NCI-H510A treated with DMSO at 0.1 percent for 48 hours (cell line): ENCODE data around the gene UBTD1.
"Not testable (repeated sequence)": the region's sequence is repeated elsewhere in the genome, so short reads cannot be mapped to it uniquely, and the experiment has no call there.

ENCODE experiments used
- DNase-seq: peaks from one replicate; lab custom pipeline; 2025; lab: John Stamatoyannopoulos, UW

The UBTD1 gene

GRCh38 chr10:97498841-97499560 is at the start of gene UBTD1:
TSS of gene UBTD1 (plus strand) at chr10:97498924. CDS start at chr10:97499204, 280 bp downstream.
- DNase-seq = no peak

- DNase-seq = no peak
Observed at GRCh38 chr10:97450828-97451227, 47.9 kb upstream of the UBTD1 start.

- no peak for DNase-seq
Observed at GRCh38 chr10:97451605-97452004, 47.1 kb upstream of the UBTD1 start.

- DNase-seq = no peak
Observed at GRCh38 chr10:97452352-97452751, 46.4 kb upstream of the UBTD1 start.

- peak; percentile 18 for DNase-seq
Observed at GRCh38 chr10:97454330-97455036, 44.2 kb upstream of the UBTD1 start.

- no peak for DNase-seq
Observed at GRCh38 chr10:97456034-97456685, 42.6 kb upstream of the UBTD1 start.

GRCh38 chr10:97456686-97457065 is 42.0 kb upstream of the UBTD1 start:
- no peak for DNase-seq

- no peak for DNase-seq
Observed at GRCh38 chr10:97459111-97459510, 39.6 kb upstream of the UBTD1 start.

GRCh38 chr10:97459933-97460332 is 38.8 kb upstream of the UBTD1 start:
- no peak for DNase-seq

GRCh38 chr10:97462309-97462708 is 36.4 kb upstream of the UBTD1 start:
- no peak for DNase-seq

- DNase-seq = peak; percentile 89
Observed at GRCh38 chr10:97463363-97464132, 35.2 kb upstream of the UBTD1 start.

- no peak for DNase-seq
Observed at GRCh38 chr10:97464226-97464625, 34.5 kb upstream of the UBTD1 start.

GRCh38 chr10:97465982-97466381 is 32.7 kb upstream of the UBTD1 start:
- no peak for DNase-seq

- no peak for DNase-seq
Observed at GRCh38 chr10:97466755-97467154, 32.0 kb upstream of the UBTD1 start.

- peak; percentile 23 for DNase-seq
Observed at GRCh38 chr10:97468162-97468561, 30.6 kb upstream of the UBTD1 start.

GRCh38 chr10:97468781-97469180 is 29.9 kb upstream of the UBTD1 start:
- DNase-seq = not testable (repeated sequence)

GRCh38 chr10:97474918-97475317 is 23.8 kb upstream of the UBTD1 start:
- no peak for DNase-seq

- DNase-seq = no peak
Observed at GRCh38 chr10:97475936-97476594, 22.7 kb upstream of the UBTD1 start.

- DNase-seq = not testable (repeated sequence)
Observed at GRCh38 chr10:97479410-97479809, 19.3 kb upstream of the UBTD1 start.

- no peak for DNase-seq
Observed at GRCh38 chr10:97479939-97480338, 18.8 kb upstream of the UBTD1 start.

GRCh38 chr10:97481071-97481470 is 17.7 kb upstream of the UBTD1 start:
- no peak for DNase-seq

GRCh38 chr10:97482381-97482780 is 16.3 kb upstream of the UBTD1 start:
- no peak for DNase-seq
